ENCODE data around the gene NFX1.

NFX1 gene

DNA sequence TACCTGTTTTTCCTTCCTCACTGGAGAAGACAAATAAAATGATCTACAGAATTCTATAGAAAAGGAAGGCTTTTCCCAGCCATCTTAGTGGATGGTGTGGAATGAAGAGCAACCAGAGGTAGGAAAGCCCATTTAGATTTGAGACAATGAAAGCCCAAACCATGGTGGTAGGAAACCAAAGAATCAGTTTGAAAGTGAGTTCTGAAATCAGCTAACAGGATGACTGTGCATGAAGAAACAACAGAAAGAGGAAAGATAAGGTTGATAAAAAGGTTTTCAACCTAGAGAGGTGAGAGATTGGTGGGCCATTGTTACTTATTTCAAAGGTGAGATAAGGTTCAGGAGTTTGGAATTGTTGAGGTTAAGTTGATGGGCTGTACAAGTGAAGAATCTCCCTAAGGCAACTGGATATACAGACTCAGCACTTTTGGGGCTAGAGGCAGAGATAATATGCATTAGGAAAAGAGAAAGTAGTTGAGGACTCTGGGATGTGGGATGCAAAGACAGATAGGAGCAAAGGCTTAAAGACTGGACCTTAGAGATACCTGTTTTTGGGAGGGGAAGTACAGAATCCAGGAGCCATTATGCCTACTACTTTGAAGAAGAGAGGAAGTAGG is 23.1 kb upstream of the NFX1 start:
- DNase-seq: no peak

GRCh38 chr9:33270146-33270545 is 20.2 kb upstream of the NFX1 start:
- no peak for DNase-seq

DNA sequence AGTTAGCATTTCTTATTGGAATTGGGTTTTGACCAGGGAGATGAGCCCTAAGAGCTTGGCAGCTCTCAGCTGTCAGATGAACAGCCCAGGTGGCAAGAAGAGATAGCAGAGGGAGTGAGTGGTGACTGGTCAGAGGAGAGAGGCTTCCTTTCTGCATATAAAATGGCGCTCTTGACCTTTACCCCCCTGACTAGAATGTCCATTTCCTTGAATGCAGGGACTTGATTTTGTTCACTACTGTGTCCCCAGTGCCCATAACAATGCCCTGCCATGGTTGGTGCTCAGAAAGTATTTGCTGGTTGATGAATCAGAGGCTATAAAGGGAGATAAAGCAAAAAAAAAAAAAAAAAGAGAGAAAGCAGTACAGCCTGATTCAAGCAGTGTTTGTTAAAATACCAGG is 18.3 kb upstream of the NFX1 start:
- no peak for DNase-seq

GRCh38 chr9:33273266-33273971 is 16.9 kb upstream of the NFX1 start:
- DNase-seq: no peak

DNA sequence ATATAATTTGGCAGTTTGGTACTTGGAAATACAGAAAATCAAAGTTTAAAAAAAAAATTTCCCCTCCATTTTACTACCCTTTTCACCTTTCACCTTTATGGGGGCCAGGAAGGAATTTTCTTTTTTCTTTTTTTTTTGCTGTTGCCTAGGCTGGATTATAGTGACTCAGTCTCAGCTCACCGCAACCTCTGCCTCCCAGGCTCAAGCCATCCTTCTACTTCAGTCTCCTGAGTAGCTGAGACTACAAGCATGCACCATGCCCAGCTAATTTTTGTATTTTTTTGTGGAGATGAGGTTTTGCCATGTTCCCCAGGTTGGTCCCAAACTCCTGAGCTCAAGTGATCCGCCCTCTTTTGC is 16.4 kb upstream of the NFX1 start:
- no peak for DNase-seq

- DNase-seq: no peak
These were observed 12.8 kb upstream of the NFX1 start for GRCh38 chr9:33277484-33277883.

DNA sequence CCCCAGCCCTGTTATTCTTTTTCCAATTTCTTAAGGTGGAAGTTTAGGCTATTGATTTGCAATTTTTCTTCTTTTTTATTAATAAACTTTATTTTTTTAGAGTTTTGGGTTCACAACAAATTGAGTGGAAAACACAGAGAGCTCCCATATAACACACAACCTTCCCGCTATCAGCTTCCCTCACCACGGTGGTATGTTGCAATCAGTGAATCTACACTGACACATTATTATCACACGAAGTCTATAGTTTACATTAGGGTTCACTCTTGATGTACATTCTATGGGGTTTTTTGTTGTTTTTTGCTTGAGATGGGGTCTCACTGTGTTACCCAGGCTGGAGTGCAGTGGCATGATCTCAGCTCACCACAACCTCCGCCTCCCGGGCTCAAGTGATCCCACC is 4.8 kb upstream of the NFX1 start:
- DNase-seq: no peak

- peak; percentile 16 for DNase-seq
These were observed 3.2 kb upstream of the NFX1 start for GRCh38 chr9:33287087-33287490.

GRCh38 chr9:33288235-33288634 is 2.1 kb upstream of the NFX1 start:
- DNase-seq: no peak

DNA sequence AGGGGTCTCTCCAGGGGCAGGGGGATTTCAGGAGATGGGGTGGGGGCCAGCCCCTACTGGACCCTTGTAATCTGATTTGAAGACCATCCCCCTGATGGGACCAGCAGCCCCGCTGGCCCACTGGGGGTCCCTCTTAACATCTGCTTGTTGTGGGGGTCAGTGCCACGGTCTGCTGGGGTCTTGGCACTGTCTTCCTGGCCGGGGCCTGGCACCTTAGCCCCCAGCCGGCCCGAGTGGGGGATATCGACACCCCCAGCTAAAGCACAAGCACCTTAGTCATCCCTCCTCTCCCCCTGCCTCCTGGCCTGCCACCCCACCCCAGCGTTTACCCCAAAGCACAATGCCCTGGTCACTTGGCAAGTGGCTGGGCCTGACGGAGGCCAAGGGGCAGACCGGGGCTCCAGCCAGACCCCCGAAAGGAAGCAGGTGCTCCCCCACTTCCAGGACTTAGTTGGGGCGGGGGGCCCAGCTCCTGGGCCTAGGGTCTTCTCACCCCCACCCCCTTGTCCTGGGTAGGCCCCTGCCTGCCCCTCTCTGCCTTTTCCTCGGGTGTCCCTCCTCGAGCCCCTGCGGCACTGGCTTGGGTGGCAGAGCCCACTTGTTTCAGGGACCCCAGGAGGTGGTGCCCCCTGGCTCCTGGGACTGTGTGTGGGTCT is 1.4 kb upstream of the NFX1 start:
- no peak for DNase-seq

GRCh38 chr9:33289496-33289895 is 820 bp upstream of the NFX1 start:
- peak; percentile 13 for DNase-seq

DNA sequence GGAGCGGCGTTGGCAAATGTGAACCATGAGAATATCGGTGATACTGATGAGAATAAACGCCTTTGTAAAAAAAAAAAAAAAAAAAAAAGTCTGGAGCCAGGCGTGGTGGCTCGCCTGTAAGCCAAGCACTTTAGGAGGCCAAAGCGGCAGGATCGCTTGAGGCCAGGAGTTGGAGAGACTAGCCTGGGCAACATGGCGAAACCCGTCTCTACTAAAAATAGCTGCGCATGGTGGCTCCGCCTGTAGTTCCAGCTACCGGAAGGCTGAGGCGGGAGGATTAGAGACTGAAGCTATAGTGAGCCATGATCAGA is 425 bp upstream of the NFX1 start:
- no peak for DNase-seq

- DNase-seq: no peak
These were observed 698 bp downstream of the NFX1 start for GRCh38 chr9:33291031-33291397.

- DNase-seq: no peak
These were observed 1.6 kb downstream of the NFX1 start for GRCh38 chr9:33291901-33292300.

GRCh38 chr9:33293782-33294181 is 3.5 kb downstream of the NFX1 start:
- DNase-seq: no peak

GRCh38 chr9:33294670-33295432 is 4.5 kb downstream of the NFX1 start:
- no peak for DNase-seq

GRCh38 chr9:33295571-33295970 is 5.3 kb downstream of the NFX1 start:
- no peak for DNase-seq

DNA sequence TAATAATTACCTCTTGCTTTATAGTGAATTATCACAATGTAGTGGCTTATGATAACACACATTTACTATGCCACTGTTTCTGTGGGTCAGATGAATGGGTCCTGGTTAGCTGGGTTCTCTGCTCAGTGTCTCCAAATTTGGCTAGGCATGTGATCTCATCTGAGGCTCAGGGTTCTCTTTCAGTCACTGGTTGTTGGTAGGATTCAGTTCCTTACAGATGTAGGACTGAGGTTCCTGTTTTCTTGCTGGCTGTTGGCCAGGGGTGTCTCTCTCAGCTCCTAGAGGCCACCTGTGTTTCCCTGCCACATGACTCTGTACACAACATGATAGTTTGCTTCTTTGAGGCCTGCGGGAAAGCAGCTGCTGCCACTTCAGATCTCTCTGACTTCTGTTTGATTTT is 7.1 kb downstream of the NFX1 start:
- DNase-seq: no peak

DNA sequence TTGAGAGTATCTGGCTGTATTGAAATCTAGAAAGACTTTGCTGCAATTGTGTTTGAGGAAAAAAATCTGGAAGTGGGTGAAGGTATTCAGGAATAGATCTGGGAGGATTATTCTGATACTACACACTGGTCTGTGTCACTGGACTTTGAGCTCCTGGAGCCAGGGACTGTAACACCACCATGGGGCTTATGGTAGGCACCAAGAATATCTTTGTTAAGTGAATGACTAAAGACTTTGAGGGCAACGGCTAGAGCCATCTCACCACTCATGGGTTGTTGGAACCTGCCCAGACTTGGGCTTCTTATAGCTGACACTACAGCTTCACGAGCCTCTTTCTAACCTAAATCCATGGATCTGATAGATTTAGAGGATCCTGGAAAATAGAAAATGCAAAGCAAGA is 10.2 kb downstream of the NFX1 start:
- DNase-seq: no peak

DNA sequence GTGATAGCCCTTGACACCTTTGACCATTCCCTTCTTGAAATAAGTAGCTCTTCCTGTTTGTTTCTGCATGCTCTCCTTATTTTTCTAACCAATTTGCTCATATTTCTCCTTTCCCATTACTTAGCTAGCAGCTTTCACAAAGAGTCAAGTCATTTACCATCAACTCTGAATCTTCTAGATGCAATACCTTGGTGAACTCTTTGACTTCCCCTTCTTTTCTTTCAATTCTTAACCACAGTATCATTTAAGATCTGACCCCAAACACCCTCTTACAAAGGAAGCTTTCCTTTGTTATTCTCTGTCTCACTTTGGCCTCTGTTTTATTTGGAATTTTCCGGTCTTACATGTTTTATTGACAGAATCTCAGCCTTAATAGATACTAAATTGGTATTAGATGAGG is 14.0 kb downstream of the NFX1 start:
- DNase-seq: no peak

- DNase-seq: no peak
These were observed 15.7 kb downstream of the NFX1 start for GRCh38 chr9:33306037-33306436.

DNA sequence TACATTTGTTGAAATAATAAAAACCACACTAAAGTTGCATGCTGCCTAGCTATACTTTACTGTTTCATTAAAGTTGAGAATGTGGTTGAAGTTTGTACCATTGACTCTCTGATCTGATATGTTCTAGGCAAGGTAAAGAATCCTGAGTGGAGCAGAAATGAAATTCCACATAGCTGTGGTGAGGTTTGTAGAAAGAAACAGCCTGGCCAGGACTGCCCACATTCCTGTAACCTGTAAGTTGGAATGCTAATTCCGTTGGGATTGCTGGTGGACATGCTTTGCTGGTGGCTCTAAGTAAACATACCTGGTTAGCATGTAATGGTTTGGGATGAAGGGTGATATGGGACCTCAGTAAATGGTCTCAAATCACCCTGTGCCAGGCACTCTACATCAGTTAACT is 16.8 kb downstream of the NFX1 start:
- no peak for DNase-seq

DNA sequence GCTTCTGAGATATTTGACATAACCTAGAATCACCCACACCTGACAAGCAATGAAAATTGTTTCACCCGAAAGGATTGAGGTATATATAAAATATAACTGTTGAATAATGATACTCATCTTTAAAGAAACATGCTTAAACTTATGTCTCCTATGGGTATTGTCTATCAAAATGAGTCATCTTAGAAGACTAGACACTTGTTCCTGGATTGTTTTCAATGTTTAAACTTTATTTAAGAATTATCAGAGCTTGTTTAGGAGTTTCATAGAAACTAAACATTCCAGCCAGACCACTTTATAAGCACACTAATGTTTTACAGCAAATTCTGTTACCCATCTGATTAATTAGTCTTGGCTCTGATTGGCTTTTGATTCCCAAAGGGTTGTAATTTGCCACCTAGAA is 19.6 kb downstream of the NFX1 start:
- DNase-seq: no peak

DNA sequence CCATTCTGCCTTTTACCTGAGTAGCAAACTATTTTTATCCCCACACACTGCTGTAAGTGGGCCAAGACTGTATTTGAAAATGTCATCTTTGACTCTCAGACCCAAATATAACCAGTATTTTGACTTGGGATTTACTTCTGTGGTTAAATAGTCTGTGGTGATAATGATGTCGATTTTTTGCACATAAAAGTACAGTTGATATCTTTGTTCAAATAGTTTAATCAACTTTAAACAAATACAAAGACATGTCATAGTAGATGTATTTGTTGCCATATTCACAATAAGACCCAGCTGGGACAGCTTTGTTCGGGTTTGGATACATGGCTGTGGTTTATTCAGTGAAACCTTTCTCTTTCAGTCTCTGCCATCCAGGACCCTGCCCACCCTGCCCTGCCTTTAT is 20.4 kb downstream of the NFX1 start:
- no peak for DNase-seq

Data from activated effector memory CD4-positive, alpha-beta T cell treated with Interleukin-2 at 50 U/mL for 16 hours (primary cell).